KOPT-K1 (cell line): ENCODE data around the gene RPS5.
A peak's percentile ranks its signal among the peaks of the same experiment; 100 is the strongest.
"Not testable (repeated sequence)": the region's sequence is repeated elsewhere in the genome, so short reads cannot be mapped to it uniquely, and the experiment has no call there.

Experiments
- H3K27ac ChIP-seq: fragments of 200-600 bp; sonication (generic); 2 replicates; pipeline ENCODE4 v1.5.1; 2016; ENCODE audit warnings: antibody characterized with exemption, mild to moderate bottlenecking, low read depth, low read length; ENCODE audit not compliant: poor library complexity, severe bottlenecking
- H3K36me3 ChIP-seq: fragments of 200-600 bp; sonication (generic); 2 replicates; pipeline ENCODE4 v1.5.1; 2017; ENCODE audit warnings: antibody characterized with exemption, mild to moderate bottlenecking, low read length, moderate library complexity; ENCODE audit not compliant: insufficient read depth
- H3K9me3 ChIP-seq: fragments of 200-600 bp; sonication (generic); 2 replicates; pipeline ENCODE4 v1.5.1; 2017; ENCODE audit warnings: antibody characterized with exemption, low read length, mild to moderate bottlenecking; ENCODE audit not compliant: insufficient read depth, poor library complexity, severe bottlenecking

Gene RPS5

GRCh38 chr19:58386576-58387337 lies at the start of gene RPS5:
RPS5 (plus strand) TSS chr19:58387269; CDS start chr19:58388138, 869 bp downstream.
- Histone ChIP-seq H3K9me3 (no peaks in the 10 kb centered on the region), H3K27ac (peak within 1 kb of the TSS; percentile 94), H3K36me3 (peaks cover 37% of the 10 kb centered on the region)

- H3K27ac ChIP-seq = no peak overlapping the region
- peaks cover 59% of the 10 kb centered on the region for H3K36me3 ChIP-seq
- no peaks in the 10 kb centered on the region for H3K9me3 ChIP-seq
Observed at GRCh38 chr19:58338336-58338735, 48.7 kb upstream of the RPS5 start.

- H3K9me3 ChIP-seq = no peaks in the 10 kb centered on the region
- no peak overlapping the region for H3K27ac ChIP-seq
- H3K36me3 ChIP-seq = peaks cover 59% of the 10 kb centered on the region
Observed at GRCh38 chr19:58338825-58339558, 48.1 kb upstream of the RPS5 start.

- Histone ChIP-seq H3K36me3 (peaks cover 15% of the 10 kb centered on the region), H3K27ac (no peak overlapping the region), H3K9me3 (no peaks in the 10 kb centered on the region)
Observed at GRCh38 chr19:58345558-58345957, 41.5 kb upstream of the RPS5 start.

DNA sequence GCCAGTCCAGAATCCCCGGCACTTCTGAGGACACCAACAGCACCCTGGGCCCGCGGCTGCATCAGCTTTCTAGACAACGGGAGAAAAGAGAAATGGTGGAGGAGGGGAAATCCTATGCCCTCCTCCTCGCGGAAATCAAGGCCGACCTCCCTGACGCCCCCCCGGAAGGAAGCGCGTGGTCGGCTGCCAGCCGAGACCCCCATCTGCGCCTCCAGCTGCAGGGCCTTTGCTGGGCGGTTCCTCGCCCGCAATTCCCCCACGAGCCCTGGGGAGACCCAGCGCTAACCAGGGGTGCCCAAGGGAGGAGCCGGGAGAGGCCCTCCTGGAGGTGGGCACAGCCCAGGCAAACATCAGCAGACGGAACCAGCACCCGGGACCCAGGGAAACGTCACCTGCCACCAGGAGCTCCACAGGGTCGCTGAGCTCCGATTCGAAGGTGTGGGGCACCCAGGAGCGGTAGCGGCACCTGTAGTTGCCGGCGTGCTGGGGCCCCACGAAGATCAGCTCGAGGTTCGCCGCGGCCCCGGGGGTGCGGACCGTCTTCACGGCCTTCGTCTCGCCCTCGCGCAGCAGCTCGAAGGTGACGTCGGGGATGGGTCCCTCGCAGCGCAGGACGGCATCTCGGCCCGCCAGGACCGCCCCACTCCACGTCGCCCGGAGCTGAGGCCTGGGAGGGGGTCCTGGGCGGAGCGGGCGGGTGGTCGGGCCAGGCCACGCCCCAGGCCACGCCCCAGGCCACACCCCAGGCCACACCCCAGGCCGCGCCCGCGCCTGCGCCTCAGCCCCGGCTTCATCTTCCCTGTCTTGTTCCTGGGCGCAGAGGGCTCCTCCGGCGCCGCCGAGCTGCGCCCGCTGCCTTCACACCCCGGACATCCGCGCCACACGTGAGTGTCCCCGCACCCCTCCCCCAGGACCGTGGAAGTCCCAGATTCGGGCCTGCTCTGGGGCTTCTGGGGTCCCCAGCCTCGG lies 39.8 kb upstream of the RPS5 start:
- Histone ChIP-seq H3K27ac (peak overlapping the region; percentile 84), H3K9me3 (no peaks in the 10 kb centered on the region), H3K36me3 (peaks cover 6% of the 10 kb centered on the region; the same call in 1 of the 2 replicates)

DNA sequence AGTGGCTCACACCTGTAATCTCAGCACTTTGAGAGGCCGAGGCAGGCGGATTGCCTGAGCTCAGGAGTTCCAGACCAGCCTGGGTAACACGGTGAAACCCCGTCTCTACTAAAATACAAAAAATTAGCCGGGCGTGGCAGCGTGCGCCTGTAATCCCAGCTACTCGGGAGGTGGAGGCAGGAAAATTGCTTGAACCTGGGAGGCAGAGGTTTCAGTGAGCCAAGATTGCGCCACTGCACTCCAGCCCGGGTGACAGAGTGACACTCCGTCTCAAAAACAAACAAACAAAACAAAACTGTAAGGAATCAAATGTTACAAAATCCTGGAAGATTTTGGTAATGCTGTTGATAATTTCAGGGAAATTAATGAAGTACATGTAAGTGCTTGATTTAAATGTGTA lies 39.0 kb upstream of the RPS5 start:
- not testable (repeated sequence) for H3K9me3 ChIP-seq, H3K36me3 ChIP-seq
- peak overlapping the region; percentile 84 for H3K27ac ChIP-seq

DNA sequence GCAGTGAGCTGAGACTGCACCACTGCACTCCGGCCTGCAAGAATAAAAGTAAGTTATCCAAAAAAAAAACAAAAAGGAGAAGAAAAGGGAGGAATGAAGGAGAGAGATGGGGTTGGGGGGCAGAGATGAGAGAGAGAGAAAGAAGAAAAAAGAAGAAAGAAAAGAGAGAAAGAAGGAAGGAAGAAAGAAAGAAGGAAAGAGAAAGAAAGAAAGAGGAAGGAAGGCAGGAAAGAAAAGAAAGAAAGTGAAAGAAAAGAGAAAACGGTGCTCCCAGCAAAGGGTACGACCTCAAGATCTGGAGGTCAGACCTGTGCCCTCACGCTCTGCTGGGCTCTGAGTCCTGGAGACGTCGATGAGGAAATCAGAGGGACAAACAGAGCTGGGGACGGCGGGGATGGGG lies 37.5 kb upstream of the RPS5 start:
- Histone ChIP-seq H3K36me3 (peaks cover 17% of the 10 kb centered on the region; the same call in 1 of the 2 replicates), H3K9me3 (no peaks in the 10 kb centered on the region), H3K27ac (no peak overlapping the region)

- Histone ChIP-seq H3K9me3 (no peaks in the 10 kb centered on the region), H3K36me3 (peaks cover 17% of the 10 kb centered on the region; the same call in 1 of the 2 replicates), H3K27ac (no peak overlapping the region)
Observed at GRCh38 chr19:58350001-58350861, 36.8 kb upstream of the RPS5 start.

DNA sequence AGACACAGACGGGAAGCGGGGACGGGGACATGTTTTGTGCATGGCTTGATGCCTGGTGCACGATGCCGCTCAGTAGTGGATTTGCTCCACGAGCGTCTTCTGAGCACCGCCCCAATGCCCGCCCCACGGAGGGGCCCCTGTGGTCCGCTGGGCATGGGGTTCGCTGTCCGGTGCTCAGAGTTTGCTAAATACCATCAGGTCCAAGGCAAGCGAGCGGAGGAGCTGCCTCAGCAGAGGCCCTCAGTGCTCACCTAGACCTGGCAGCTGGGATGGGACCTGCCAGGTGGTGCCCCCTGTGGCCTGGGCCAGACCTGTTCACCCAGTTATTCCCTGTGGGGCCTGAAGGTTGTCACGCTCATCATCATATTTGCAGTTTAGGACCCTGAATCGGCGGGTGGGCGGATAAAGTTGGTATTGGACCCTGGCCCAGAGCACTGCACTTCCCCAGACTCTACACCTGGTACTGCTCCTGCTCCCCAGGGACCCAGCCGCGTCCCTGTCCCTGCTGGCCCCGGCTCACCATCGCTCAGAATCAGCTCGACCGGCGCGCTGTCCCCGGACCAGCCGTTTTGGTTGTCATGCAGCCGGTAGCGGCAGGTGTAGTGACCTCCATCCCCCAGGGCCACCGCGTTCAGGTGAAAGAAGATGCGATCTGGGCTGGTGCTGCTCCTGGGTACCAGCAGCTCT lies 36.1 kb upstream of the RPS5 start:
- H3K9me3 ChIP-seq = no peaks in the 10 kb centered on the region
- no peak overlapping the region for H3K27ac ChIP-seq
- peaks cover 17% of the 10 kb centered on the region; the same call in 1 of the 2 replicates for H3K36me3 ChIP-seq

DNA sequence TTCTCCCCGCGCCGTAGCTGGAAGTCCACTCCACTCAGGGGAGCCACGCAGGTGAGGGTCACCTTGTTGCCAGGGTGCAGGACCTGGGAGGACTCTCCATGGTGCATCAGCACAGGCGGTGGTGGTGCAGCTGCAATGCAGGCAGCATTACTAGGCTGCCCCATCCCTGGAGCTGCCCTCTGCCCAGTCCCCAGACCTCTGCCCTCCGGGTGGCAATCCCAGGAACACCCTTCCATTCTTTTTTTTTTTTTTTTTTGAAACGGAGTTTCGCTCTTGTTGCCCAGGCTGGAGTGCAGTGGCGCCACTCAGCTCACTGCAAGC lies 35.6 kb upstream of the RPS5 start:
- H3K36me3 ChIP-seq = peaks cover 17% of the 10 kb centered on the region; the same call in 1 of the 2 replicates
- no peak overlapping the region for H3K27ac ChIP-seq
- H3K9me3 ChIP-seq = no peaks in the 10 kb centered on the region

DNA sequence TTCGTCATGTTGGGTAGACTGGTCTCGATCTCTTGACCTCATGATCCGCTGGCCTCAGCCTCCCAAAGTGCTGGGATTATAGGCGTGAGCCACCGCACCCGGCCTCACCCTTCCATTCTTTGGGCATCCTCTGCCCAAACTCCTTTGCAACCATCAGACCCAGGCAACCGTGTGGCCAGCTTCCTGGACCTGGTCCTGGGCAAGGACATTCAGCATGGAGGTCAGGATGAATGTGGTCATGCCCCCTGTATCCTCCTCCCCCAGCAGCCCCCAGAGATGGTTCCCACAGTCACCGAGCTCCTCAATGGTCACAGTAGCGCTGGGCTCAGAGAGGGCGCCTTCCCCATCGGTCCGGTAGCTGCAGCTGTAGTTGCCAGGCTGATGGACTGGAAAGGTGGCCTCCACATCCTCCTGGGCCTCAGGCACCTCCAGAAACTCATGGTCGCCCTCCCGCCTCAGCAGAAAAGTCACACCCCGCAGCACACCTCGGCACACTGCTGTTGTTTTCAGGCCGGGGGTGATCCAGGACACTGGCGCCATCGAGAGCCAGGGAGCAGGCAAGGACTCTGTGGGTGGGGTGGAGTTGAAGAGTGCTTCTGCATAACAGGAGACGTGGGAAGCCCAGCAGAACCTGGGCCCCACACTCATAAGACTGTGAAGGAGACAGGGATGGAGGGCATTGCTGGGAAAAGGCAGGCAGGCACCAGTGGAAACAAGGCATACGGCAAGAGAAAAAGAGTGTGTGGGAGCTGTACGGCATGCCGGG lies 34.9 kb upstream of the RPS5 start:
- H3K36me3 ChIP-seq = peaks cover 17% of the 10 kb centered on the region; the same call in 1 of the 2 replicates
- H3K9me3 ChIP-seq = no peaks in the 10 kb centered on the region
- H3K27ac ChIP-seq = no peak overlapping the region

DNA sequence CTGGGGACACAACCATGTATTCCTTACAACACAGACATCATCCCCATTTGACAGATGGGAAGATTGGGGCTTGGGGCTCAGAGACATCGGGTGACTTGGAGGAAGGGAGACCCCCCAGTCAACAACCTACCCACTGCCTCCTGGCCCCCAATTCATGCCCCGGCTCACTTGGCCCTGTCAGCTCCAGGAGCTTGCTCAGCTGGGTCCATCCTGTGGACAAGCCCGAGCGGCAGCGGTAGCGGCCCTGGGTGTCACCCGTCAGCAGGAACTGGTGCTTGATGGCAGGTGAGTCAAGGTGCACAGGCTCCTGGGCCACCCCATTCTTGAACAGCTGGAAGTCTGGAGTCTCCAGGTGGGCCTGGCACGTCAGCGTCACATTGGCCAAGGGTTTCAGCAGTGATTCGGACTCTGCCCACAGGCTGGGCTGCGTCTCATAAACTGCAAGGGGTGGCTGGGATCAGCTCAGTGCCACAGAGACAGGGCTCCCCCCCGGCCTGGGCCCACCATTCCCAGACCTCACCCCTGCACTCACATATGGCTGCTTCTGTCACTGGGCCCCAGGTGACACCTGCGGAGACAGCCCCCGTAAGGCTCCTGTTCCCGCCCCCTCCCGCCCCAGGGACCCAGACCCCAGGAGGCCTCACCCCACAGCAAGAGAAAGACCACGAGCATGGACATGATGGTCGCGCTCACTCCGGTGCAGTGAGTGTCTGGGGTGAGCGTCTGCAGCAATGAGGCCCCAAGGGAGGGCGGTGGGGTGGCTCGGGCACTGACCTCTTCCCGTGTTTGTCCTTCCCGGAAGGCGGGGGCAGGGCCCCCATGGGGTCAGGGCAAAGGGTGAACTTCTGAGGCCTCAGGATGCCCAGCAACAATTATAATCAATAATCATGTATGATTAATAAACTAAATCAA lies 34.1 kb upstream of the RPS5 start, which contains the start of gene A1BG:
Gene A1BG, minus strand, starts transcription at position 733 of the 912 bp plus-strand sequence. Its CDS starts 55 bp downstream, at position 678.
- Histone ChIP-seq H3K36me3 (peaks cover 17% of the 10 kb centered on the region; the same call in 1 of the 2 replicates), H3K9me3 (no peaks in the 10 kb centered on the region), H3K27ac (no peak within 1 kb of the TSS)
